Measurements from ENCODE around the gene CBX5.
"Not testable (repeated sequence)": the region's sequence is repeated elsewhere in the genome, so short reads cannot be mapped to it uniquely, and the experiment has no call there.

CBX5 gene

GRCh38 chr12:54279632-54280467 is at the start of gene CBX5:
Gene CBX5, minus strand, starts transcription at chr12:54280122. Its CDS starts 22,472 bp downstream, at chr12:54257650.
- Mint-ChIP-seq H3K27ac (no peak within 1 kb of the TSS), H3K4me1 (ENCODE audit: low read depth) (peaks cover 72% of the 10 kb centered on the region)

GRCh38 chr12:54328595-54329337 is 48.8 kb upstream of the CBX5 start:
- Mint-ChIP-seq H3K4me3 (no peak overlapping the region), H3K9me3 (no peaks in the 10 kb centered on the region), H3K27ac (peak overlapping the region; percentile 43), H3K36me3 (ENCODE audit: low read depth) (peaks cover 4% of the 10 kb centered on the region), H3K27me3 (no peaks in the 10 kb centered on the region), H3K4me1 (ENCODE audit: low read depth) (peaks cover 65% of the 10 kb centered on the region)

More at GRCh38 chr12:54279632-54280467, at the start of gene CBX5:
- Mint-ChIP-seq H3K9me3 (no peaks in the 10 kb centered on the region), H3K36me3 (ENCODE audit: low read depth) (peaks cover 10% of the 10 kb centered on the region), H3K4me3 (no peak within 1 kb of the TSS), H3K27me3 (no peaks in the 10 kb centered on the region)

- not testable (repeated sequence) for H3K27me3 Mint-ChIP-seq; H3K36me3 Mint-ChIP-seq (ENCODE audit: low read depth); H3K9me3 Mint-ChIP-seq
- H3K4me1 Mint-ChIP-seq (ENCODE audit: low read depth) = peaks cover 45% of the 10 kb centered on the region
- peak overlapping the region; percentile 98 for H3K27ac Mint-ChIP-seq
- H3K4me3 Mint-ChIP-seq = peak overlapping the region; percentile 100
These were observed 45.7 kb upstream of the CBX5 start for GRCh38 chr12:54325442-54326109.

DNA sequence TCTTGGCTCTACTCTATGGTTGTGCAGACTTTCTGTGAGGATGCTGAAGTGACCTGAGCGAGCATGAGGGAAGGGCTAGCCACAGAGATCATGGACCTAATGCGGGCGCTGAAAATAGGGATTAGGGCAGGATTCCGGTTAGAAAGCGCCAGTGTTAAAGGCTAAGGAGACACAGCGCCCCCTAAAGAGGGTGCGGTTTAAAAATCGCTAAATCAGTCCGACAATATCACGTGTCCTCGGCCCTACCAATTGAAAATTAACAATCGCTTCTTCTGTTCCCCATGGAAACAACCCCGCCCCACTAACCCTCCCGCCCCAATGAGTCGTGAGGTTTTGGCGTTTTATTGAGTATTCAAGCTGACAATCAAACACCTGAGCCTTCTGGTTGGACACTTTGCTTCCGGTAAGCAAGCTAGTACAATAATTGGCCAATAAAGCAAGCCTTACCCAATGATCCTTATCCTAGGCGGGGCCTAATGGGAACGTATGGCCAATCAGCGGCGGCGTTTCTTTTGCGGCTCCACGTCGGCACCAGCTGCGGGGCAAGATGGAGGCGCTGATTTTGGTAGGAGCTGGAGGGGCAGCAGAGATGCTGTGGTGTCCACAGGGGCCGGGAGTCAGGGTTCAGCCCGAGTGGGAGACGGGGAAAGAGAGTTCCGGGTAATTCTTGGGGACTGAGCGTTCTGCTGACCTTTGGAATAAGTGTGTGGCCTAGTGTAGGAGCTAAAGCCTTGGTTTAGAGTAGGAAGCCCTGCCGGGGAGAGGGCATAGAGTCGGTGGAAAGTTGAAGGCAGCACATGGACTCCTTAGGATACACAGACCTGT is 44.9 kb upstream of the CBX5 start, which contains the start of gene COPZ1:
Gene COPZ1, plus strand, starts transcription at position 515 of the 825 bp plus-strand sequence. Its CDS starts 33 bp downstream, at position 548.
- Mint-ChIP-seq H3K4me3 (peak within 1 kb of the TSS; percentile 100), H3K4me1 (ENCODE audit: low read depth) (peaks cover 37% of the 10 kb centered on the region), H3K27ac (peak within 1 kb of the TSS; percentile 98), H3K9me3 (no peaks in the 10 kb centered on the region), H3K27me3 (no peaks in the 10 kb centered on the region), H3K36me3 (ENCODE audit: low read depth) (no peaks in the 10 kb centered on the region)

GRCh38 chr12:54321363-54321762 is 41.4 kb upstream of the CBX5 start:
- Mint-ChIP-seq H3K9me3 (no peaks in the 10 kb centered on the region), H3K36me3 (ENCODE audit: low read depth) (no peaks in the 10 kb centered on the region), H3K27me3 (no peaks in the 10 kb centered on the region), H3K4me1 (ENCODE audit: low read depth) (peaks cover 16% of the 10 kb centered on the region), H3K4me3 (no peak overlapping the region), H3K27ac (no peak overlapping the region)

DNA sequence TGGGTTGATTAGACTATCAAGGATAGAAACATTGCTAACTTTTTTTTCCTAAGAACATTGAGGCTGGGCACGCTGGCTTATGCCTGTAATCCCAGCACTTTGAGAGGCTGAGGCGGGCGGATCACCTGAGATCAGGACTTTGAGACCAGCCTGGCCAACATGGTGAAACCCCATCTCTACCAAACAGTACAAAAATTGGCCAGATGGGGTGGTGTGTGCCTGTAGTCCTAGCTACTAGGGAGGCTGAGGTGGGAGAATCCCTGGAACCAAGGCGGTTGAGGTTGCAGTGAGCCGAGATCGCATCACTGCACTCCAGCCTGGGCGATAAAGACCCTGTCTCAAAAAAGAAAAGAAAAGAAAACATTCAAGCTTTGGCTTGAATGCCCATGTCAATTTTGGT is 32.4 kb upstream of the CBX5 start:
- H3K27me3 Mint-ChIP-seq; H3K27ac Mint-ChIP-seq; H3K4me3 Mint-ChIP-seq; H3K4me1 Mint-ChIP-seq (ENCODE audit: low read depth); H3K36me3 Mint-ChIP-seq (ENCODE audit: low read depth); H3K9me3 Mint-ChIP-seq: not testable (repeated sequence)

DNA sequence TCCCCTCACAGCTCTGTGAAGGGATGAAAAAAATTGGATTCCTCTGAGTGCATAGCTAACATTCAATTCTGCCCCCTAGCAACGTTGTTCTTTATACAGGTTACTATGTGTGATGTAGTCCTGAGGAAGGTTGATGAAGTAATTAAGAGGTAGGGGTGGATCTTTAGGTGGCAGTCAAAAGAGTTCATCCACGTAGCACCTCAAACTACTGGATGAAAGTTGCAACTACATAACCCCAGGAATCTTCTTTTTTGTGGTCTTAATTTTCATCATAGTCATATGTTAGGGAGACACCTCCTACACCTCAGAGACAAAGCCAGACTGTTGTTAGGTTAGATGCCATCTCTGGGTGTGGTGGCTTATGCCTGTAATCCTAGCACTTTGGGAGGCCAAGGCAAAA is 31.1 kb upstream of the CBX5 start:
- H3K36me3 Mint-ChIP-seq (ENCODE audit: low read depth) = no peaks in the 10 kb centered on the region
- no peaks in the 10 kb centered on the region for H3K9me3 Mint-ChIP-seq
- no peaks in the 10 kb centered on the region for H3K27me3 Mint-ChIP-seq
- H3K27ac Mint-ChIP-seq = no peak overlapping the region
- peaks cover 8% of the 10 kb centered on the region for H3K4me1 Mint-ChIP-seq (ENCODE audit: low read depth)
- H3K4me3 Mint-ChIP-seq = no peak overlapping the region

DNA sequence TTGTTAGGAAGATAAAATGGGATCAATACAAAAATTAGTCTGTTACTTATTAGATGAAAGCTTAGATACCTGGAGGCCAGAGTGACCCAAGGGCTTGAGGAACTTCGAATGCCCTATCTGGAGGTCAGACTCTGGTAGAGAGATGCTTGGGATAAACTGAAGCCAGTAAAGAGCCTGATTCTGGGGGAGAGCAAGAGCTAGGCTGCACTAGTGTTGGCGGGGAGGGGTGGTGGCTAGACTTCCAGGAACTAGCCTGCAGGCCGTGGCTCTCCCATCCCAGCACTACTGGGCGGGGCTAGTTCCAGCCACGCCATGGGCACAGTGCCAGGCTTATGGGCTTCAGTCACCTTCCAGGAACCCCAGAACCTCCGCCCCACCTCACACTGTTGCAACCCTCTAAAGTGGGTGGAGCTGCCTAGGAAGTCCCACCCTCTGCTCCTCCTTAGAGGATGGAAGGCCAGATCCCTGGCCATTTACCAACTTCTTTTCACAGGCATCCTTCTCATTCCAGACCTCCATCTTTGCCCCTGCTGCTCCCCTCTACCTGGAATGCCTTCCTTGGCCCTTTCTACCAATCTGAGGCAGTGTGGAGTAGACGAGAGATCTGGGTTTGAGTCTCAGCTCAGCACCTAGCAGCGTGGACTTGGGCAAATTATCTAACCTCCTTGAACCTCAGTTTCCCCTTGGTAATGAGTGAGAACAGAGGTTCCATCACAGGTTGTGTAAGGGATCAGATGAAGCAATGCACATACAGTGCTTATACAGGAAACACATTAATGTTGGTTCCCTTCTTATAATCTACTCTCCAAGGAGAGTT is 27.2 kb upstream of the CBX5 start:
- H3K36me3 Mint-ChIP-seq (ENCODE audit: low read depth) = no peaks in the 10 kb centered on the region
- H3K9me3 Mint-ChIP-seq = no peaks in the 10 kb centered on the region
- H3K4me3 Mint-ChIP-seq = no peak overlapping the region
- H3K4me1 Mint-ChIP-seq (ENCODE audit: low read depth) = peaks cover 22% of the 10 kb centered on the region
- no peak overlapping the region for H3K27ac Mint-ChIP-seq
- H3K27me3 Mint-ChIP-seq = peaks cover 23% of the 10 kb centered on the region

- Mint-ChIP-seq H3K27me3 (peaks cover 47% of the 10 kb centered on the region), H3K4me1 (ENCODE audit: low read depth) (peaks cover 37% of the 10 kb centered on the region), H3K27ac (no peak overlapping the region), H3K36me3 (ENCODE audit: low read depth) (no peaks in the 10 kb centered on the region), H3K9me3 (no peaks in the 10 kb centered on the region), H3K4me3 (no peak overlapping the region)
These were observed 24.4 kb upstream of the CBX5 start for GRCh38 chr12:54304187-54304810.

DNA sequence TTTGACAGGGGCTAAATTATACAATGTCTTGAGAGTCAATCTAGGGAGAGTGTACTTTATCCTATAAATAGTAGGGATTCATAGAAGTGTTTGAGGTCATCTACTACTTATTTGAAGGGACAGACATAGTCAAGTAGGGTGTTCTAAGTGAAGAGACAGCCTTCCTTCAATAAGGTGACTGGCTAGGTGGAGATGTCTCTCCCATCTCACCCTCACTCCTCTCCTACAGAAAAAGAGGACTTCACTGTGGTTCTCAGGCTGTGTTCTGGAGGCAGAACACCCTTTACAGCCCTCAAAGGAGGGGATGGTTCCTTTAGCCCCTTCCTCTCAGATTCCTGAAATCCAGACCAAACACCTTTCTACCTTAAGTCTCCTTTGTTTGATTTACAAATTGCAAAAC is 23.7 kb upstream of the CBX5 start:
- Mint-ChIP-seq H3K4me1 (ENCODE audit: low read depth) (peaks cover 37% of the 10 kb centered on the region), H3K27me3 (peaks cover 53% of the 10 kb centered on the region), H3K36me3 (ENCODE audit: low read depth) (no peaks in the 10 kb centered on the region), H3K9me3 (no peaks in the 10 kb centered on the region), H3K4me3 (no peak overlapping the region), H3K27ac (no peak overlapping the region)

DNA sequence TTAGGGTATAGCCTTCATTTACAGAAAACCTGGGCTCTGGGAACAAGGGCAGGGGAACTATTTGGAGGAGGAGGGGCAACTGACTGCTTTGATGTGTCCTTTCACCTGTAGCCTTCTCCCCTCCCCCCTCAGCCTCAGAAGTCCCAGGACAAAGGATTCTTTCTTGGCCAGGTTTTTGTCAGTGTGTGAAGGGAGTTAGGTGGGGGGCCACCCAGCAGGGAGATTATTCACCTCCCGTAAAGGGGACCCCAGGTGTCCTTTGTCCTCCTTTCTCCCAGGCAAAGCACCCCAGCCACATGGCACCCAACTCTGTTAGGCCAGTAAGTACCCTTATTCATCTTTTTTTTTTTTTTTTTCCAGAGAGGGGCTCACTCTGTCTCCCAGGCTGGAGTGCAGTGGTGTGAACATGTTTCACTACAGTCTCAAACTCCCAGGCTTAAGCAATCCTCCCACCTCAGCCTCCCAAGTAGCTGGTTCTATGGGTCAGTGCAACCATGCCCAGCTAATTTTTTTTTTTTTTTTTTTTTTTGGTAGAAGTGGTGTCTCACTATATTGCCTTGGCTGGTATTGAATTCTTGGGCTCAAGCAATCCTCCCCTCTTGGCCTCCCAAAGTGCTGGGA is 21.6 kb upstream of the CBX5 start:
- no peaks in the 10 kb centered on the region for H3K9me3 Mint-ChIP-seq
- no peaks in the 10 kb centered on the region for H3K36me3 Mint-ChIP-seq (ENCODE audit: low read depth)
- H3K4me1 Mint-ChIP-seq (ENCODE audit: low read depth) = peaks cover 35% of the 10 kb centered on the region
- peaks cover 58% of the 10 kb centered on the region for H3K27me3 Mint-ChIP-seq
- no peak overlapping the region for H3K27ac Mint-ChIP-seq
- no peak overlapping the region for H3K4me3 Mint-ChIP-seq

- no peak within 1 kb of the TSS for H3K27ac Mint-ChIP-seq
- peaks cover 58% of the 10 kb centered on the region for H3K27me3 Mint-ChIP-seq
- H3K36me3 Mint-ChIP-seq (ENCODE audit: low read depth) = no peaks in the 10 kb centered on the region
- peak within 1 kb of the TSS; percentile 26 for H3K4me3 Mint-ChIP-seq
- H3K4me1 Mint-ChIP-seq (ENCODE audit: low read depth) = peaks cover 35% of the 10 kb centered on the region
- H3K9me3 Mint-ChIP-seq = no peaks in the 10 kb centered on the region
These were observed 21.0 kb upstream of the CBX5 start, which contains the start of gene NFE2 for GRCh38 chr12:54300732-54301427. Gene NFE2, minus strand, starts transcription at chr12:54301015. Its CDS starts 5,767 bp downstream, at chr12:54295248.

All from stimulated activated naive CD8-positive, alpha-beta T cell treated with anti-CD3 and anti-CD28 coated beads, Interleukin-15, Interleukin-2, amounts not matched to agents 100 ng/mL and 50 ng/mL, for 24 hours (primary cell).